Esophagus muscularis mucosa (tissue), 4 donors: ENCODE data around the gene ZMAT1. TPM values are rescaled to one million over a fixed set of nuclear protein-coding genes. Genes with fewer than 3 reads are reported as not detected.

Experiments
- DNase-seq: peaks from one replicate; pipeline ENCODE4 v3.0.0-alpha.2; 2017; ENCODE audit errors: extremely low spot score
- H3K27ac ChIP-seq, 4 donors: fragments of 200-600 bp; sonication (generic); replicated peaks in 1 of 4; 1 replicate in 3 of 4; 2 replicates in 1 of 4; pipeline ENCODE4 v1.5.1; 2016 to 2019; ENCODE audit warnings: mild to moderate bottlenecking in 1 of 4
- H3K27me3 ChIP-seq, 4 donors: fragments of 200-600 bp; sonication (generic); one replicate each; pipeline versions ENCODE4 v1.5.1 to v1.6.0; 2016 to 2019
- H3K36me3 ChIP-seq, 4 donors: fragments of 200-600 bp; sonication (generic); one replicate each; pipeline ENCODE4 v1.5.1; 2016 to 2019
- H3K4me1 ChIP-seq, 4 donors: fragments of 200-600 bp; sonication (generic); one replicate each; pipeline ENCODE4 v1.5.1; 2016 to 2019
- H3K4me3 ChIP-seq, 4 donors: fragments of 200-600 bp; sonication (generic); 1 replicate in 2 of 4; 2 replicates in 2 of 4; pipeline ENCODE4 v1.5.1; 2016 to 2019; ENCODE audit warnings: mild to moderate bottlenecking in 4 of 4, moderate library complexity in 1 of 4
- H3K9me3 ChIP-seq, 4 donors: fragments of 200-600 bp; sonication (generic); 1 replicate in 3 of 4; 2 replicates in 1 of 4; pipeline ENCODE4 v1.5.1; 2016 to 2019
- EP300 ChIP-seq: sonication (generic); formaldehyde crosslinking; IDR thresholded peaks from one replicate; pipeline ENCODE4 v1.6.1; 2017; ENCODE audit warnings: antibody characterized with exemption
- POLR2A ChIP-seq: fragments of 450-650 bp; IDR thresholded peaks from one replicate; pipeline ENCODE4 v1.6.1; 2017; ENCODE audit warnings: antibody characterized with exemption, moderate library complexity, mild to moderate bottlenecking, low read depth
- POLR2AphosphoS5 ChIP-seq, 2 donors: sonication (generic); formaldehyde crosslinking; IDR thresholded peaks; one replicate each; pipeline ENCODE4 v1.6.1; 2017; ENCODE audit warnings: antibody characterized with exemption in 2 of 2
- WGBS: methylation state at CpG from one replicate; pipeline ENCODE4 v1.1.5; 2018; 5-methylcytosine and 5-hydroxymethylcytosine counted together
- intact Hi-C: fragments of 100-400 bp; cut with DNase I; formaldehyde crosslinking; loops from one replicate; pipeline ENCODE4 v1.15.1; 2023
- total RNA-seq, 4 donors: library from RNA; depleted of rRNA; stranded (reverse); fragments of >200 nt; gene quantifications; one replicate each; pipeline versions ENCODE4 v1.1.0 to v1.2.1, GENCODE V29; 2016
- TF ChIP-seq, protein P1 (sequence below), 3 experiments: fragments of 200-600 bp in 2 of 3; fragments of 450-650 bp in 1 of 3; sonication (generic) in 2 of 3; IDR thresholded peaks; one replicate each; pipeline ENCODE4 v1.5.1; 2017 to 2019; ENCODE audit warnings: antibody characterized with exemption in 3 of 3, mild to moderate bottlenecking in 2 of 3, moderate library complexity in 1 of 3

ZMAT1 gene
- total RNA-seq, 4 donors from 2014 or later, result 3.0 to 8.3 (median 4.8) TPM

DNA sequence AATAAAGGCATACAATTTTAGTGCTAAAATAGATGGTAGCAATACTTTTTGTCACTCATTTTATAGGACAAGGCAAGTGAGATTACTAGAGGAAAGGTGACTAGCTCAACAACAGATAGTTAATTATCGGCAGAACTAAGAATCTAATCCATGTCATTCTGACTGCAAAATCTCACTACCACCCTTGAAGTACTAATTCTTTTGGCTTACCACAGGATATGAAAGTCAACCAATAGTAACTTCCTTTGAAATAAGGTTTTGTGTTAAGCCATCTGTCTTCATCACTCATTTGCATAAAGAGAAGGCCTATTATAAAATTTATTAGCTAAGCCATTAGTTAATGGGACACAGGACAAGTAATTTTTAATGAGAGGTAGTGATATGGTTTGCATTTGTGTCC lies 25.3 kb upstream of the ZMAT1 start:
- TF ChIP-seq EP300 (no peak), POLR2A (no peak), POLR2AphosphoS5 (IDR thresholded peaks at IDR 0.05) (no peak)
- TF ChIP-seq, protein P1, sequence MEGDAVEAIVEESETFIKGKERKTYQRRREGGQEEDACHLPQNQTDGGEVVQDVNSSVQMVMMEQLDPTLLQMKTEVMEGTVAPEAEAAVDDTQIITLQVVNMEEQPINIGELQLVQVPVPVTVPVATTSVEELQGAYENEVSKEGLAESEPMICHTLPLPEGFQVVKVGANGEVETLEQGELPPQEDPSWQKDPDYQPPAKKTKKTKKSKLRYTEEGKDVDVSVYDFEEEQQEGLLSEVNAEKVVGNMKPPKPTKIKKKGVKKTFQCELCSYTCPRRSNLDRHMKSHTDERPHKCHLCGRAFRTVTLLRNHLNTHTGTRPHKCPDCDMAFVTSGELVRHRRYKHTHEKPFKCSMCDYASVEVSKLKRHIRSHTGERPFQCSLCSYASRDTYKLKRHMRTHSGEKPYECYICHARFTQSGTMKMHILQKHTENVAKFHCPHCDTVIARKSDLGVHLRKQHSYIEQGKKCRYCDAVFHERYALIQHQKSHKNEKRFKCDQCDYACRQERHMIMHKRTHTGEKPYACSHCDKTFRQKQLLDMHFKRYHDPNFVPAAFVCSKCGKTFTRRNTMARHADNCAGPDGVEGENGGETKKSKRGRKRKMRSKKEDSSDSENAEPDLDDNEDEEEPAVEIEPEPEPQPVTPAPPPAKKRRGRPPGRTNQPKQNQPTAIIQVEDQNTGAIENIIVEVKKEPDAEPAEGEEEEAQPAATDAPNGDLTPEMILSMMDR (IDR thresholded peaks at IDR 0.05), result no peak
- intact Hi-C loops, result no loop called here
- no peaks in the 10 kb centered on the region for H3K36me3 ChIP-seq
- peaks cover 0 to 11% (median 0%) of the 10 kb centered on the region in 4 donors for H3K9me3 ChIP-seq
- H3K27me3 ChIP-seq, result no peaks in the 10 kb centered on the region
- H3K4me3 ChIP-seq, result no peak overlapping the region
- WGBS, result 78% methylated on average over 1 of the region's 1 CpG
- no peak for DNase-seq
- H3K27ac ChIP-seq, result no peak overlapping the region
- H3K4me1 ChIP-seq, result no peaks in the 10 kb centered on the region

- Histone ChIP-seq H3K4me1 (no peaks in the 10 kb centered on the region), H3K27ac (no peak overlapping the region), H3K4me3 (no peak overlapping the region), H3K36me3 (no peaks in the 10 kb centered on the region), H3K27me3 (no peaks in the 10 kb centered on the region), H3K9me3 (peaks cover 0 to 11% (median 0%) of the 10 kb centered on the region in 4 donors)
- TF ChIP-seq, protein P1 (IDR thresholded peaks at IDR 0.05), result no peak
- intact Hi-C loops, result no loop called here
- WGBS, result 72% methylated on average over 2 of the region's 2 CpGs
- DNase-seq, result no peak
Measured at GRCh38 chrX:101956556-101956955, 24.7 kb upstream of the ZMAT1 start.

GRCh38 chrX:101950581-101950980 lies 18.8 kb upstream of the ZMAT1 start:
- 69% methylated on average over 6 of the region's 6 CpGs for WGBS
- Histone ChIP-seq H3K4me1 (no peaks in the 10 kb centered on the region), H3K4me3 (no peak overlapping the region), H3K36me3 (no peaks in the 10 kb centered on the region), H3K9me3 (peaks cover 0 to 11% (median 0%) of the 10 kb centered on the region in 4 donors), H3K27me3 (peaks cover 0 to 4% (median 0%) of the 10 kb centered on the region in 4 donors), H3K27ac (no peak overlapping the region)
- TF ChIP-seq, protein P1 (IDR thresholded peaks at IDR 0.05), result no peak
- TF ChIP-seq EP300 (no peak), POLR2AphosphoS5 (IDR thresholded peaks at IDR 0.05) (no peak), POLR2A (no peak)
- intact Hi-C loops, result no loop called here
- no peak for DNase-seq

DNA sequence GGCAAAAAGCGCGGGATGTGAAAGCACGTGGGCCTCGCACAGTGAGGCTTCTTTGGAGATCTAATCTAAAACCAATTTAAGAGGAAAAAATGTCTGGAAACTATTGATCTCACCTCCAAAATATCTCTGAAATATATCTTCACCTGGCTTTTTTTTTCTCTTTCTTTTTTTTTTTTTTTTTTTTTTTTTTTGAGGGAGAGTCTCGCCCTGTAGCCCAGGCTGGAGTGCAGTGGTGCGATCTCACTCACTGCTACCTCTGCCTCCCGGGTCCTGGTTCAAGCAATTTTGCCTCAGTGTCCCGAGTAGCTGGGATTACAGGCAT lies 383 bp upstream of the ZMAT1 start:
- H3K4me1 ChIP-seq, result peaks cover 0 to 7% (median 0%) of the 10 kb centered on the region in 4 donors
- WGBS, result 61% methylated on average over 8 of the region's 8 CpGs
- H3K36me3 ChIP-seq, result no peaks in the 10 kb centered on the region
- peak overlapping the region; percentile 92 to 97 (median 96) for H3K27ac ChIP-seq
- no peak for TF ChIP-seq POLR2AphosphoS5 (IDR thresholded peaks at IDR 0.05)
- TF ChIP-seq POLR2A, result no peak
- no peak for TF ChIP-seq EP300
- TF ChIP-seq, protein P1 (IDR thresholded peaks at IDR 0.05), result no peak
- no peaks in the 10 kb centered on the region for H3K27me3 ChIP-seq
- no peaks in the 10 kb centered on the region for H3K9me3 ChIP-seq
- H3K4me3 ChIP-seq, result peak overlapping the region; percentile 74 to 77 (median 76)
- DNase-seq, result no peak
- intact Hi-C loops, result no loop called here

GRCh38 chrX:101931136-101931487 lies 715 bp downstream of the ZMAT1 start:
- Histone ChIP-seq H3K27ac (peak overlapping the region; percentile 92 to 97 (median 96)), H3K9me3 (no peaks in the 10 kb centered on the region), H3K4me3 (peak overlapping the region; percentile 74 to 77 (median 76)), H3K4me1 (peaks cover 0 to 7% (median 0%) of the 10 kb centered on the region in 4 donors), H3K36me3 (no peaks in the 10 kb centered on the region), H3K27me3 (no peaks in the 10 kb centered on the region)
- 39% methylated on average over 6 of the region's 6 CpGs for WGBS
- TF ChIP-seq POLR2AphosphoS5 (IDR thresholded peaks at IDR 0.05) (no peak), EP300 (no peak), POLR2A (no peak)
- TF ChIP-seq, protein P1 (IDR thresholded peaks at IDR 0.05), result no peak
- intact Hi-C loops, result no loop called here
- DNase-seq, result no peak
